AG09309 (cell line): ENCODE results near the gene CYP2A6.
"Not testable (repeated sequence)": the region's sequence is repeated elsewhere in the genome, so short reads cannot be mapped to it uniquely, and the experiment has no call there.

Source experiments
- DNase-seq: peaks from one replicate; pipeline ENCODE4 v3.0.0-alpha.2; 2010; ENCODE audit warnings: low read depth
- H3K4me3 ChIP-seq: 2 replicates; pipeline ENCODE4 v1.5.1; 2011; ENCODE audit warnings: mild to moderate bottlenecking, low read depth, low read length, moderate library complexity; ENCODE audit not compliant: control insufficient read depth
- TF ChIP-seq, protein P1 (sequence below): IDR thresholded peaks from 2 replicates; pipeline ENCODE4 v1.5.1; 2011; ENCODE audit warnings: mild to moderate bottlenecking, low read depth, low read length, inconsistent platforms; ENCODE audit not compliant: insufficient read depth, control insufficient read depth; ENCODE audit errors: missing control alignments

CYP2A6 gene

DNA sequence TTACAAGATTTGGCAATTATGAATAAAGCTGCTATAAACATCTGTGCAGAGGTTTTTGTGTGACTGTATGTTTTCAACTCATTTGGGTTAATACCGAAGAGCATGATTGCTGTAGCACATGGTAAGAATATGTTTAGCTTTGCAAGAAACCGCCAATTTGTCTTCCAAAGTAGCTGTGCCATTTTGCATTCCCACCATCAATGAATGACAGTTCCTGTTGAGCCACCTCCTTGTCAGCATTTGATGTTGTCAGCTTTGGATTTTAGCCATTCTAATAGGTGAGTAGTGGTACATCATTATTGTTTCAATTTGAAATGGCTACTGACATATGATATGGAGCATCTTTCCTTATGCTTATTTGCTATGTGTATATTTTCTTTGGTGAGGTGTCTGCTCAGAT, 23.6 kb upstream of the CYP2A6 start:
- H3K4me3 ChIP-seq, DNase-seq: not testable (repeated sequence)

DNA sequence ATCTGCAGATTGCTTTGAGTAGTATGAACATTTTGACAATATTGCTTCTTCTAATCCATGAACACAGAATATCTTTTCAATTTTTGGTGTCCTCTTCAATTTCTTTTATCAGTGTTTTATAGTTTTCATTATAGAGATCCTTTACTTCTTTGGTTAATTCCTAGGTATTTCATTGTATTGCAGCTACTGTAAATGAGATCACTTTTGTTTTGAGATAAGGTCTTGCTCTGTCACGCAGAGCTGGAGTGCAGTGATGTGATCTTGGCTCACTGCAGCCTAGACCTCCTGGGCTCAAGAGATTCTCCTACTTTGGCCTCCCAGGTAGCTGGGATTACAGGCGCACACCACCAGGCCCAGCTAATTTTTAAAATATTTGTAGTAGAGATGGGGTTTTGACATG, 22.0 kb upstream of the CYP2A6 start:
- H3K4me3 ChIP-seq = no peak overlapping the region
- TF ChIP-seq, protein P1, sequence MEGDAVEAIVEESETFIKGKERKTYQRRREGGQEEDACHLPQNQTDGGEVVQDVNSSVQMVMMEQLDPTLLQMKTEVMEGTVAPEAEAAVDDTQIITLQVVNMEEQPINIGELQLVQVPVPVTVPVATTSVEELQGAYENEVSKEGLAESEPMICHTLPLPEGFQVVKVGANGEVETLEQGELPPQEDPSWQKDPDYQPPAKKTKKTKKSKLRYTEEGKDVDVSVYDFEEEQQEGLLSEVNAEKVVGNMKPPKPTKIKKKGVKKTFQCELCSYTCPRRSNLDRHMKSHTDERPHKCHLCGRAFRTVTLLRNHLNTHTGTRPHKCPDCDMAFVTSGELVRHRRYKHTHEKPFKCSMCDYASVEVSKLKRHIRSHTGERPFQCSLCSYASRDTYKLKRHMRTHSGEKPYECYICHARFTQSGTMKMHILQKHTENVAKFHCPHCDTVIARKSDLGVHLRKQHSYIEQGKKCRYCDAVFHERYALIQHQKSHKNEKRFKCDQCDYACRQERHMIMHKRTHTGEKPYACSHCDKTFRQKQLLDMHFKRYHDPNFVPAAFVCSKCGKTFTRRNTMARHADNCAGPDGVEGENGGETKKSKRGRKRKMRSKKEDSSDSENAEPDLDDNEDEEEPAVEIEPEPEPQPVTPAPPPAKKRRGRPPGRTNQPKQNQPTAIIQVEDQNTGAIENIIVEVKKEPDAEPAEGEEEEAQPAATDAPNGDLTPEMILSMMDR = no peak
- no peak for DNase-seq

DNA sequence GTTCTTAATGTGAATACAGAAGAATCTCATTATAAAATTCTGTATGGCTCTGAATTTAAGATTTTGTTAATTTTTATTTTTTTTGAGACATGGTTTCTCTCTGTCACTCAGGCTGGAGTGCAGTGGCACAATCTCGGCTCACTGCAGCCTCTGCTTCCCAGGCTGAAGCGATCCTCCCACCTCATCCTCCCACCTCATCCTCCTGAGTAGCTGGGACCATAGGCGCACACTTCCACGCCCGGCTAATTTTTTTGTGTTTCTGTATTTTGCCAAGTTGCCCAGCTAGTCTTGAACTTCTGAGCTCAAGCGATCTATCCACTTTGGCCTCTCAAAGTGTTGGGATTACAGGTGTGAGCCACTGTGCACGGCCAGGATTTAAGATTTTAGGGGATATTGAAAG, 17.5 kb upstream of the CYP2A6 start:
- TF ChIP-seq, protein P1 = no peak
- H3K4me3 ChIP-seq = no peak overlapping the region
- DNase-seq = no peak

DNA sequence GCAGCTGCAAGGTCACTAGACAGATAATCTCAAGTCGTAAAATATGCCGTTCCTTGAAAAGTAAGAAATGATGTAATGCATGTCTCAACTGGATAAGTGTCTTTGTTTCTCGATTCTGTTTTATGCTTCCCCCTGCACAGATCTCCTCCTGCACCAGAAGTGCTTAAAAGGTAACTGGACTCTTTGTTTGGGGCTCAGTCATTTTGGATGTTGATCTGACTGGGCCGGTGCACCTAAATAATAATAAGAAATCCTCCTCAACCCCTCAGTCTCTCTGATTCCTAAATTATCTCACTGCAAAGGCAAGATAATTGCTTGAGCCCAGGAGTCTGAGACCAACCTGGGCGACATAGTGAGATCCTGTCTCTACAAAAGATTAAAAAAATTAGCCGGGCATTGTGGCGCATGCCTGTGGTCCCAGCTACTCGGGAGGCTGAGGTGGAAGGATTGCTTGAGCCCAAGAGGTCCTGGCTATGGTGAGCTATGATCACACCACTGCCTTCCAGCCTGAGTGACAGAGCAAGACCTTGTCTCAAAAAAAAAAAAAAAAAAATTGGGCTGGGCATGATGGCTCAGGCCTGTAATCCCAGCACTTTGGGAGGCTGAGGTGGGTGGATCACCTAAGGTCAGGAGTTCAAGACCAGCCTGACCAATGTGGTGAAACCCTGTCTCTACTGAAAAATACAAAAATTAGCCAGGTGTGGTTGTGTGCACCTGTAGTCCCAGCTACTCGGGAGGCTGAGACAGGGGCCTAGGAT, 14.7 kb upstream of the CYP2A6 start:
- DNase-seq = not testable (repeated sequence)

DNA sequence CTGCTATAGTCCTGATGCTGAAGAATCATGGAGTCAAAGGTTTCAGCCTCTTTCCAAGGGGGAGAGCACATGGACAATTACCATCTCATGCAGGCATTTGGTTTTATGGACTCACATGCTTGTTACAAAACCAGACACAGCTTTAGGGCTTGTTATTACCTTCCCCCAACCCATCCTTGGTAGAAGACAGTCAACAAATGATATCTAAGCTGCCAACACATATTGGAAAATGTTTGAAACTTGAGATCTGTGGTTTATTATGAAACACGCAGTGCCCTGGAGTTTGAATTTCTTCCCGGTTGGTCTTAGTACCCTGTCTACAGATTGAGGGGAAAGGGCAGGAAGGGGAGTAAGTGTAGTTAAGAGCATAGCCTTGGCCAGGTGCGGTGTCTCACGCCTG, 12.5 kb upstream of the CYP2A6 start:
- no peak overlapping the region for H3K4me3 ChIP-seq
- peak; percentile 82 for DNase-seq
- TF ChIP-seq, protein P1 = no peak

More for the DNA sequence above, 14.7 kb upstream of the CYP2A6 start:
- not testable (repeated sequence) for H3K4me3 ChIP-seq

DNA sequence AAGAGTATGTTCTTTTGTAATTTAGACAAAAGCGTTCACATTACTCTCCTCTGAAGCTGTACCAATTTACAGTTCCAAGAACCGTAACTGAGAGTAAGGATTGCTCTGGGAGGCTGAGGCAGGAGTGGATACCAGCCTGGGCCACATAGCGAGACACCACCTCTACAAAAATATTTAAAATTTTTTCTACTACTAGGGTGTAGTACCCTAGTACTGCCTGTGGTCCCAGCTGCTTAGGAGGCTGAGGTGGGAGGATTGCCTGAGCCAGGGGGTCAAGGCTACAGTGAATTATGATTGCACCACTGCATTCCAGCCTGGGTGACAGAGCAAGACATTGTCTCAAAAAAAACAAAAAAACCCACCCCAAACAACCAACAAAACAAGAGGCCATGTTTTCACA, 12.1 kb upstream of the CYP2A6 start:
- DNase-seq = no peak

DNA sequence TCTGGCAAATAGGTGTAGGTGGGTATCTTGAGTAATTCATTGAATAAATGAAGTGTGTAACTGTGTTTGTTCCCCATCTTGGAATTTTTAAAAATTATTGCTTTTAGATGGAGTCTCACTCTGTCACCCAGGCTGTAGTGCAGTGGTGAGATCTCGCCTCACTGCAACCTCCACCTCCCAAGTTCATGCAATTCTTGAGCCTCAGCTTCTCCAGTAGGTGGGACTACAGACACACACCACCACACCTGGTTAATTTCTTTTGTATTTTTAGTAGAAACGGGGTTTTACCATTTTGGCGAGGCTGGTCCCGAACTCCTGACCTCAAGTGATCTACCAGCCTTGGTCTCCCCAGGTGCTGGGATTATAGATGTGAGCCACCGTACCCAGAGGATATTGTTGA, 7.9 kb upstream of the CYP2A6 start:
- no peak for DNase-seq
- TF ChIP-seq, protein P1 = no peak
- H3K4me3 ChIP-seq = no peak overlapping the region

More for the DNA sequence above, 12.1 kb upstream of the CYP2A6 start:
- no peak overlapping the region for H3K4me3 ChIP-seq
- TF ChIP-seq, protein P1 = peak; percentile 7

DNA sequence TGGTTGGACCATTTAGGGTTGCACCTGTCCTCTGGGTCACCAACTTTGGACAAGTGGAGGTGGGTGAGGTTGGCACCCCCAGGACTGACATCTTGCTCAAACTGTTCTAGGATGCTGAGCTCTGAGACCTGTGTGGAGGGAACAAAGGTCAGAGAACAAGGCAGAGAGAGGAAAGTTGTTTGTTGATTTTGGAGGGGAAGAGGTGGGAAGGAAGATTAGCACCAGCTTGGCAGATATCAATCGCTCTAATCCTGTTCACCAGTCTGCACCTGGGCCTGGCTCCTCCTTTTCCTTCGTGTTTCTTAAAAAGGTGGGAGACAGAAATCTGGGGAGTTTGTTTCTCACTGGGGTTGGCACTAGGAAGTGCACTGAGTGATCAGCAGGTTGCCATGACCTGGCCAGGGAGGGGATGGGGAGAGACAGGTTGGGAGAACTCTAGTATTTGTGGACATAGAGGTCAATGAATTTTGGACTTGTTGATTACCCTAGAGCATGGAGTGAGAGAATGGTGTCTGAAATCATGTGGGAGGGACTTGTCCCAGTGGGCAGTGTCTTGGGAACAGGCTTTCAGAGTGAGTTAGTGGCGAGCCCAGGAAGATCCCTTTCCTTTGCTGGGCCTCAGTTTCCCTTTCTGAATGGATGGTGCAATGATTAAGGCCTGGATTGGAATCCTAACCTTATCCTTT, 2.4 kb upstream of the CYP2A6 start:
- DNase-seq, H3K4me3 ChIP-seq: not testable (repeated sequence)

DNA sequence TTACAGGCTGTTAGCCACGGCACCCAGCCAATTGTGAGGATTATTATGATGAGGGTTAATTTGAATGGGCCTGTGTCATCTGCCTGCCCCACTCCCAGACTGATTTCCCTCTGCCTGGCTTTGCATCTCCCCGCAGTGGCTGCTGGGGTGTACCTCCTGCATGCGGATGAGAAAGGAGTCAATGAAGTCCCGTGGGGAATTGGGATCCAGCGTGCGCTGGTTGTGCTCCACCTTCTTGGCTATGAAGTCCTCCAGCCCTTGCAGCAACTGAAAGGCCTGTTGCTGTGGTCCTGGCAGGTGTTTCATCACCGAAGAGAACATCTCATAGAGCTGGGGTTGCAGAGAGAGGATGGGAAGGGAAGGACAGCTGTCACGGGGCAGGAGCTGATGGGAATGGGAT, 3.5 kb downstream of the CYP2A6 start:
- not testable (repeated sequence) for DNase-seq, H3K4me3 ChIP-seq

DNA sequence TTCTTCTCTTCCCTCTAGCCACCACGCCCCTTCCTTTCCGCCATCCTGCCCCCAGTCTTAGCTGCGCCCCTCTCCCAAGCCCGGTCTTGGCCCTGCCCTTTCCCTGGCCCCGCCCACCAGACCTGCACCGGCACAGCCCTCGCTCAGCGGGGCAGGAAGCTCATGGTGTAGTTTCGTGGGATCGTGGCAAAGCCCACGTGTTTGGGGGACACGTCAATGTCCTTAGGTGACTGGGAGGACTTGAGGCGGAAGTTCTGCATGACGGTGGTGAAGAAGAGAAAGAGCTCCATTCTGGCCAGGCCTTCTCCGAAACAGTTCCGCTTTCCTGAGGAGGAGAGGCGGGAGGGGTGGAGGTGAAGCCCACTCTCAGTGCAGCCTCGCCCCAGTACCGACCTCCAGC, 6.6 kb downstream of the CYP2A6 start:
- not testable (repeated sequence) for DNase-seq, H3K4me3 ChIP-seq

DNA sequence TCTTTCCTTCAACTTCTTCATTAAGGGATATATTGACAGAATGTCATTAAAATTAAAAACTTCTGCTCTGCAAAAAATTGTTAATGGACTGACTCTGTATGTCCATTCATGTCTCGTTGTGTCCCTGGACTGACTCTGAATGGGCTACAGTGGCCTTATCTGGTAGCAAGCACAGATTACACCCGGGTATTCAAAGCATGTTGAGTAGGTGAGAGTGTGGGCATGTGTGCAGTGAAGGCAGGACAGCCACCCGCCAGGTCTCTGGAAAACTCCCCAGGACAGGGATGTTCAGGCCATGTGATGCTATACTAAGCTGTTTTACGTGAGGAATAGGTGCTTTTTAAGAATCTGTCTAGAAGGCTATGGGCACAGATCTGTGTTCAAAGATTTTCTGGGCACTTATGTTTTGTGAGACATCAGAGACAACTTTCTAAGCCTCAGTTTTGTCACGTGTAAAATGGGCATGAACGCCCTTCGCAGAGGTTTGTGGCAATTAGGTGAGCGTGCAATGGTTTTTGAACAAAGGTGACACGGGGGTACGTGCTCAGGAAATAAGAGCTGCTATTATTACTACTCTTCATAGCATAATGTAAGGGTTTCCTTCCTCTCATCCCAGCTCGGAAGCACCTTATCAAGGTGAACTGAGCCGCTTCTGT, 7.1 kb downstream of the CYP2A6 start:
- not testable (repeated sequence) for DNase-seq, H3K4me3 ChIP-seq

DNA sequence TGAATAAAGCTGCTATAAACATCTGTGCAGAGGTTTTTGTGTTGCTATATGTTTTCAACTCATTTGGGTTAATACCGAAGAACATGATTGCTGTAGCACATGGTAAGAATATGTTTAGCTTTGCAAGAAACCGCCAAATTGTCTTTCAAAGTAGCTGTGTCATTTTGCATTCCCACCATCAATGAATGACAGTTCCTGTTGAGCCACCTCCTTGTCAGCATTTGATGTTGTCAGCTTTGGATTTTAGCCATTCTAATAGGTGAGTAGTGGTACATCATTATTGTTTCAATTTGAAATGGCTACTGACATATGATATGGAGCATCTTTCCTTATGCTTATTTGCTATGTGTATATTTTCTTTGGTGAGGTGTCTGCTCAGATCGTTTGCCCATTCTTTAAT, 8.2 kb downstream of the CYP2A6 start:
- not testable (repeated sequence) for H3K4me3 ChIP-seq, DNase-seq
